CMK (cell line): ENCODE results near the gene FMN1.

ENCODE experiments used
- DNase-seq: peaks from one replicate; pipeline ENCODE4 v3.0.0-alpha.2; 2010; ENCODE audit warnings: low read depth

FMN1 gene

DNA sequence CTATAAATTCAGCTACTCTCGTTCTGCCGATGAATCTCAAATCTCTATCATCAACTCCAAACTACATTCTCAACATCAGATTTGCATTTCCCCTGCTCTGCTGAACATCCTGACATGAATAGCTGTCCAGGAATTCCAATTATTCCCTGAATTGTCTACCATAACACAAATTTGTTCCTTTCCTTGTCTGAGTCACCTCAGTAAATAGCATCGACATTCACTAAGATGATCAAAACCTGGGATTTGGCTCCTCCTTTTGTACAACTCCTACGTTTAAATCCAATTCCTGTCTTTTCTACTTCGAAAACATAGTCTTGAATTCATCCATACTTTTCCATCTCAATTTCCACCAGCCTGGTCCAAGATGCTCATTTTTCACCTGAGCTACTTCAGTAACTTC, 369.7 kb downstream of the FMN1 start:
- no peak for DNase-seq

DNA sequence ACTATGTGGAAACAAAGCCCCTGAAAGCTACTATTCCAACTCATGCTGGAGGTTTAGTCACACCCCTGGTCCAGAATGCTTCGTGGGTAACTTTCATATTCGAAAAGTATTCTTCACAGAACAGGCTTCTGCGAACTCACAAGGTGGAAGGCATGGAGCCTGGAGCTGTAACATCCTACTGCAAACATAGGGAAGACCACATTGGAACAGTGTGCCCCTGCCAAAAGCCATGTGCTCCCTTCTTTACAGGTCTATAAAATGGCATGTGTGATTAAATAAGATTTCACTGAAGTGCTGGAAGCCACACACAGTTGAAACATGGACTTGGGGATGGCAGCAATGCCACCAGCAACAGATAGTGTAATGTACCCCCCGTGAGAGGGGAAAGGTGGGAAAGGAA, 370.8 kb downstream of the FMN1 start:
- no peak for DNase-seq

DNA sequence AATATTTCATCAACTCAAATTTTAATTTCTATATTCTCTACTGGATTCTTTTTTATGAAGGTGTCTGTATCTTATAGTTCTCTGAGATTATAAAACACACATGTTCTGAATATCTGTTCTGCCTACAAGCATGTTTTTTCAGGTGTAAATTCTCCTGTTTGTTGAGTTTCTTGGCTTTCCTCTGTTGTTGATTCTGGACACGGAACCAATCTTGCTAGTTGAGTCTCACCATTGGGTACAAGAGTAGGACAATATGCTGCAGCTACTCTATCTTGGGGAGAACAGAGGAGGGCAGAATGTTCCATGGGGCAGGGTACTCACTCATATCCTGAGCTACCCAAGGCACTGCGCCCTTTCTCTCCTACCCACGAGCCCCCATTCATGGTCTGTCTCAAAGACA, 371.8 kb downstream of the FMN1 start:
- no peak for DNase-seq

DNA sequence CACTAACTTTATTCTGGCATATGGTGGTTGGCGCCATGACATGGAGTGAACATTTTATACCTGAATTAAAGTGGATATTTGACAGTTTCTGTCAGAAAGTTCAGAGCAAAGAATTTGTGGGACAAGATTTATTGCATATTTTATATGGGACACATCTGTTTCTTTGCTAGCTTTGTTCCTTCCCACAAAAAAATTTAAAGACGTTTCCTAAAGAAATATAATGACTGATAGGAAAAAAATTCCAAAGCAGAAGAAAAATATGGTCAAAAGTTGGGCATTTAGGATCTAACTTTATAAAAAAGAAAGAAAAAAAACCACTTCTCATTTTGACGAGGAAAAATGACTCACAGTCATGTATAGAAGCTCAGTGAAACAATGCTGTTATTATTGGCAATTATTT, 375.1 kb downstream of the FMN1 start:
- no peak for DNase-seq

DNA sequence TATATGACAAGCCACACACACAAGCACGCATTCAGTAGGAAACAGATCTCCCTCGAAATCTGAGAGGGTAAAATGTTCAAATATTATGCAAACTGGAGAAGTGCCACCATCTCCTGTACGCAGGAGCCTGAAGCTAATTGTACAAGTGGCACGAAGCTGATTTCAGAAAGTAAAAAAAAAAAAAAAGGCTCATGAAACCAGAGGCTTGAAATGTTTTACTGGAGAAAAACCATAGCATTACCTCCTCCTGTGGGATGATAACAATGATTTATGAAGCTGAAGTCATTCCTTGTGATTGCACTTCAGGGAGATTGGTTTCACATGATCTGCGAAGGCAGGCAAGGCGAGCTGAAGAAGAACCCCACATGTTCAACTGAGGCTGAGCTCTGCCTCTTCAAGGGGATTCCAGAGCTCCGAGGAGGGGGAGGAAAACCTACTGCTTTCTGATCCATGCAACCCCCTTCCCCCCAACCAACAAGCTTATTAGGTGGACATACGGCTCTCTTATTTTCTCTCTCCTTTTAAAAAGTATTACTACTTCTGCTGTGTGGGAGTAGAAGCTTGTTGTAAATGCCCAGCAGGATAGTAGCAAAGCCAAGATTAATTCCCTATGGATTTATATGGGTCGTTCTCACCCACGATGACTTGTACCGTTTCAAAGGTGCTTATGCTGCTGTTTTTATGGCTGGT, 375.6 kb downstream of the FMN1 start:
- DNase-seq: no peak

DNA sequence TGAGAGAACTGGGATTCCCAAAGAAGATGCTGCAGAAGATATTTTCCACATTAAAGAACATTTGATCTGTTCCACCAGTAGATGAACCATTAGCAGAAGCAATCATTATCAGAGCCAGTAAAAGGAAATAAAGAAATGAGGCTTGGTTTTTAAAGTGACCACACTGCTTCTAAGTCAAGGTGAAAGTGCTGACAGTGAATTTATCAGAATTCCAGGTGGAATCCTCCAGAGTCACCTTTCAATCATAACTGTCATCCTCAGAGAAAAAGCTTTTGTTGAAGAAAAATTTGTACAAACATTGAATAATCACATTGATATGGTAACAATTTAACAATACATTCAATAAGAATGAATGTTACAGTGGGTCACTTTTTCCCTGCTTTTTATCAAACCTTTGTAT, 376.9 kb downstream of the FMN1 start:
- no peak for DNase-seq

DNA sequence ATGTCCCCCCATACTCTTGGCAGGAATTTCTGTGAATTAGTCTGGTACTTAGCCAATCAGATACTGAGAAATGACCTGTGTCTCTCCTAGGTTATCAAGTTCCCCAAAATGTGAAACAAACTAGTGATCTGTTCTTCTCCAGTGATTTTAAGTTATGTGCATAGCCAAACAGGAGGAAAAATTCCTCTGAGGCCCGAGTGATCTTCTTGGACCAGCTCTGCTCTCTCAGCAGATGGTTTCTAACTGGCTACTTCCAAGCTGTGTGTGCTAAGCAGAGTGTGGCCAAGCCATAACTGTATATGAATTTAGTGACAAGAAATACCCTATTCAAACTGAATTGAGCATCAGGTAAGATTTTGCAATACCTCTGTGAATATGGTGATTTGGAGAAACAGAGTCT, 387.2 kb downstream of the FMN1 start:
- DNase-seq: no peak

DNA sequence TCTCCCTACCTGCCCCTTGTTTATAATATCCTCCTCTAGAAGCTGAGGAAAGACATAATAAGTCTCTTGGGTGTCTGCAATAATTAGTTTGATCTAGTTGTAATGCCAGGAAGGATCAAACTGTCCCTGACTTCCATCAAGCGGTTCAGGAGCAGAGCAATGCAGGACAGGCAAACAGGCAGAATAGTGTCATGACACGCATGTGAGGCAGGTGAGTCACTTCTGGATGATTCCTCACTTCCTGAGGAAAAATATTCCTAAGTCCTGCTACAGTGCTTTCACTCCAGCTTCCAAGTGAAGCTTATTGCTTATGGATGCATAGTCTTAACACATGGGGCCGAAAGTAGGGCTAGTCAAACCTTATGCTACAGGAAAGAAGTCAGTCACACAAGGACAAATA, 390.9 kb downstream of the FMN1 start:
- DNase-seq: no peak

DNA sequence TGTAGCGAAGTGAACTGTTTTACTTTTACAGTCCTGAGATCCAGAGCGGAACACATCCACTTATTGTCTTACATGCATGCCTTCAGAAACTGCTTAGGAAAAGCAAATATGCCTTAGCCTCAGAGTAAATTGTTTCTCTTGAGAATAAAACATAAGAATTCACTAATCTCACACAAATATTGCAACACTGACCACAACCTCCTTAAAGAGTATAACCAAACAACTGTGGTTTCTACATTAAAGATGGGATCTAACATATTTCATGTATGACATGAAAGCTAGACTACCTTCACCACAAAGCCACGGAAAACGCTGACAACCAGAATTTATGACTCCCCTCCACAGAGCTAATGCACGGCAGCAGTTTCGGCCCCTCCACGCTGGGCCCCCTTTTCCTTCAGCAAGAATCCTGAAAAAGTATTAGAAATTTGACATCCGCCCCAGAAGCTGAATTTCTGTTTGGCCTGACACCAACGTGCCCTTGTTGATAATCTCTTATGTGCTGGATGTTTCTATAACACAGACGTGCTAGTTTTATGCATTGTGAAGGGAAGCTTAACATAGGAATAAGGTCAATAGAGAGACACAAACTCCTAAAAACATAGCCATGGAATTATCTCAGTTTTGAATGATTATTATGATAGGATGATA, 392.1 kb downstream of the FMN1 start:
- DNase-seq: no peak

DNA sequence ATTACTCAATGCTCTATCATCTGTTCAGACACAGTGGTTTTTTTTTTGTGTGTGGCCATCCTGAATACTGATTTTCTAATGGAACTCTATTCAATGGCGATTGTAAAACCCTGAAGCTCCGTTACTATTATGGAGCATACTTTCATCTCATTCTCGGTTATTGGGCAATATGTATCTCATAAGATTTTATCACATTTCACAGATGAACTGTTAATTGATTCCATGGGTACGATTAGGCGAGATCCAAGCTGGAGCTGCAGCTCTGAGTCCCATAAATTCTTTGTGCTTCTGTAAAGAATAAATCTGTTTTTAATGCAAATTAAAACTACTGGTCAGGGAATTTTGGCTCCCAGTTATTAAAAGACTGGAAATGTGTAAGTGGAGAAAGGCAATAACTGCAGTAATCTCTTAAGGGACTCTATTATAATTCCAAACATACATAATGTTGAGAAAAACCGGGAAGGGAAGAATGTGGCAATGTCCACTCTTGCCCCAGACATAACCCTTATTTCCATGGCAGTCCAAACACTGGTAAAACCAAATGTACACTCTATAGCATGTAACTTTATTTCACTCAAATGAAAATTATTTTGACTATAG, 394.5 kb downstream of the FMN1 start:
- DNase-seq: no peak

DNA sequence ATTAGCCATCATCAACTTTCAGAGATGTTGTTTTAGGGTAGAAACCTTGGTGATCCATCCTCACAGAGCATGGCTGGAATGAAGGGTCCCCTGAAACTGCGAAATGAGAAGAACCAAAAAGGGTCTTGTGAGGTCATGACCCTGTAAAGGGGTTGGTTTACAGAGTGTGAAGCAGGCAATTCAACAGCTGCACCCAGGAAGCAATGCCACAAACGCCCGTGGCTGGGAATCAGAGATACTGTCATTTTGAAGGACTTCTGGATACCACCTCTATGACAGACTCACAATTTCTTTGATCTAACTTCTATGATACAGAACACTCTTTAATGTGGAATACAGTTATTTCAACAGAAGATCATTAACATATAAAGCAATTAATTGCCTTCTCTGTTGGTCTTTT, 397.7 kb downstream of the FMN1 start:
- no peak for DNase-seq

DNA sequence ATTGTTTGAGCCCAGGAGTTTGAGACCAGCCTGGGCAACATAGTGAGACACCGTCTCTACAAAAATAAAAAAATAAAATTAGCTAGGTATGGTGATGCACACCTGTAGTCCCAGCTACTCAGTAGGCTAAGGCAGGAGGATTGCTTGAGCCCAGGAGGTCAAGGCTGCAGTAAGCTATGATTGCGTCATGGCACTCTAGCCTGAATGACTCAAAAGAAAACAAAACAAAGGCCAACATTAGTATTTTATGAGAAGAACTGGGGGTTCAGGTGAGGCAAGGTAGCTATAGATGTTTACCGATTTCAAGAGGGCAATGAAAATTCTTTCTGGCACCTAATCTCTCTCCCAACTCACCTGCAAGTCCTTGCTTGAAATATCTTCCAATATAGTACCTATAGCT, 399.5 kb downstream of the FMN1 start:
- DNase-seq: no peak

DNA sequence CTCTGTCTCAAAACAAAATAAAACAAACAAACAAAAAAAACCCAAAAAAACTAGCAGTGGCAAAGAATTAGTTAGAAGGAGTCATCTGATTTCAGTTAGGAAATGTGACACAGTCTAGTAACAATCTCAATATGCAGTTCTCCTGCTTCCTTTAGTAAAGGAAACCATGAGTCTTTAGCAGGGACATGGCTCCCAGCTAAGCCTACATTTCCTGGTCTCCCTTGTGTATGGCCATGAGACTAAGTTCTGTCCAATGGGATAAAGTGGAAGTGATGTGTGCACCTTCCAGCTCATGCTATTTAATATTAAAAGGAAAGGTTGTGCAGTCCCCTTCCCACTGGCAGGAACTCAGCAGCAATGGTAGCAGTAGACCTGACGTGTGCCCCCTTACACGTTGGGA, 402.1 kb downstream of the FMN1 start:
- DNase-seq: no peak

DNA sequence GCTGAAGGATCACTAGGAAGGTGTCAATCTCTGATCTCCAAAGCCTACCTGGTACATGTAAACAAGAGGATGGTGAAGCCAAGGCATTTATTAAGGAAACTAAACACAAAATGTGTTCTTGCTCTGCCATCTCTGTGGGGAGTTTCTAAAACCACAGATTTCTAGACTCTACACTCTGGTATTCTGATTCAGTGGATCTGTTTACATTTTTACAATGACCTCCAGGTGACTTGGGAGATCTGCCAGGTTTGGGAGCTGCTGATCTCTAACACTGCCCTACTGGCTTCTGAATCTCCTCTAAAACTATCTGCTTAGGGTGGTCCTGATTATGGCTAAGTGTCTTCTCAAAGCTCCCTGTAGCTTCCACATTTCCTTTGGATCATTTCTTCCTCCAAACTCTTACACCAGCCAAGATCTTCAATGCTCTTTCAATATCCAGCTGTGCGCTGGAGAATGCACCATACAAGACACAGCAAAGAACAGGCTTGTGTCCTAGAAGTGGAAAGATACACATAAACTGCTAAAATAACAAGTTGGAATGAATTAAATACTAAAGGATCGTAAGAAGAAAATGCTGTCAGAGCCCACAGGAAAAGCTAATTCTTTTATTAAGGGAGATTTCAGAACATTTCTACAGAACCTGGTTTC, 404.0 kb downstream of the FMN1 start:
- DNase-seq: no peak

DNA sequence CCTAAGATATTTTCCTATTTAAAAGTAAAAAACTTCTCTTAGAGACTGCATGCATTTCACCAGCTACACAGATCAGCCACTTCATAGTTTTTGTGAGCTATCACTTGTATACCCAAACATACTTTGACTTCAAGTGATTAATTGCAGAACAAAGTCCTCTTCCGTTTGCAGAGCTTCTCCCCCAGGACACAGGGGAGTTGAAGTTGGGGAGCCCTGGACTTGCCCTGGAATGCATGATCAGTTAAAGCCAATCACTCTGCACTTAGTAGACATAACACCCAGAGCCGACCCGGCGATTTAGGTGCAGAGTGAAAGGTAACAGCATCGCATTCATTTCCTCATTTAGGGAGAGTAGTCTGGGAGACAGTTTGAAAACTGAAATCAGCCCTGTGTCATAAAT, 406.6 kb downstream of the FMN1 start:
- DNase-seq: no peak

DNA sequence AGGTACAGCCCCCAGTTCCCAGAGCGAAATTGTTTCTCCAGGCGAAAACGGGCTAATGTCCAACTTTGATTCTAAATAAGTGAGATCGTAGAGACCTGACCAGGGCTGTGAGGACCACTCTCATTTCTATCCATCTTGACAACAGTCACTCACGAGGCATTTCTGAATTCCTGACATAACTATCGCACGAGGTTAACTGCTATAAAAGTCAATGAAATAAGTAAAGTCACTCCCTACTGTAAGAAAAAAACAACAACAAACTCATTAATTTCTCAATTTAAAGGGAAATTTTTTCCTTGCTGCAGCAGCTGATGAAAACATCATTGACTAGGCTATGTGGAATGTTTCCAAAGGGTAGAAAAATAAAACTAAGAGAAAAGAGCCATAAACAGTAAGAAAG, 407.6 kb downstream of the FMN1 start:
- DNase-seq: no peak

DNA sequence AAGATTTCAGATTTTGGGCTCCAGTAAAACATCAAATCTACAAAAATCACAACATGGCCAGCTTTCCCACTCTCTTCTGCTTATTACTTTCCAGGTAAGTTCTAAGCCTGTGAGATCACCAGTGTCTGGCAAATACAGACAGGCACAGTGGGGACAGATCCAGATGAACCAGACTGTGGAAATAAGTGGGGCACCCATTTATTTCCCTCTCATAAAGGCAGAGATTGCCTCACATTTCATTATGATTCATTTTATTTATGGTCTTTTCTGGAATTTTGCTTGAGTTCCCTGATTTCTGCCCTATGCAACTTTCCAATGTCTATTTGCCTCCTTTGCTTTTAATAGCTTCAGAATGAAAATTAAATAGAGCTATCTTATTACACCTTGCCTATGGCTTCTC, 409.9 kb downstream of the FMN1 start:
- DNase-seq: no peak

DNA sequence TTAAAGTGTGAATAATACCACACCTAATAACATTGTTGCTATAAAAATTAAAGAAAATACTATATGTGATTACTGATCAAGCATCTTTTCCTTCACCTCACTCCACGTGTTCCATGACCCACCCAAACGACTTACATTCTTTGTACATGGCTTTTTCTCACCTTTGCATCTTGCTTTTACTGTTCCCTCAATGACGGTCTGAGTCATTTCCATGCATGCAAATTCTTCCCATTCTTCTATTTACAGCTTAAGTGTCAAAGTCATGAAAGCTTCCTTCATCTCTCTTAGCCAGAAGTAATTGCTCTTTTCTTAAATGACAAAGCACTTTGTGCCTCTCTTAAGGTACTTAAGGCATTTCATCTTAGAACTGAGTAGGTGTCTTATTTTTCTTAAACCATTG, 412.7 kb downstream of the FMN1 start:
- no peak for DNase-seq

DNA sequence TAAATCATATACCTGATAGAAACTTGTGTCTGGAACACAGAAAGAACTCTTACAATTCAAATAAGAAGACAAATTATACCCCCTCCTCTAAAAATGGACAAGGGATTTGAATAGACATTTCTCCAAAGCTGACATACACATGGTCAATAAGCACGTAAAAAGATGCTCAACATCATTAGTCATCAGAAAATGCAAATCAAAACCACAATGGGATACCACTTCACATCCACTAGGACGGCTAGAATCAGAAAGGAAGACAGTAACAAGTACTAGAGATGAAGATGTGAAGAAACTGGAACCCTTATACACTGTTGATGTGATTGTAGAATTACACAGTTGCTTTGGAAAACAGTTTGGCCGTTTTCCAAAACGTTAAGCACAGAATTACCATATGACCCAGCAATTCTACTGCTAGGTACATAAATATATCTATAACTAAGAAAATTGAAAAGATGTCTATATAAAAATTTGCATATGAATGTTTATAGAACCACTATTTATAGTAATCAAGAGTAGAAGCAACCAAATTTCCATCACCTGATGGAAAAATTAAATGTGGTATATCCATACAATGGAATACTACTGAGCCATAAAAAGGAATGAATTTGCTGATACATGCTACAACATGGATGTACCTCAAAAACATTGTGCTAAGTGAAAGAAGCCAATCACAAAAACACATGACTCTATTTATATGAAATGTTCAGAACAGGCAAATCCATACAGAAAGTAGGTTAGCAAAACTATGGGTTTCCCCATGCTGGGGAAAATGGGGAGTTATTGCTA, 415.9 kb downstream of the FMN1 start:
- no peak for DNase-seq

DNA sequence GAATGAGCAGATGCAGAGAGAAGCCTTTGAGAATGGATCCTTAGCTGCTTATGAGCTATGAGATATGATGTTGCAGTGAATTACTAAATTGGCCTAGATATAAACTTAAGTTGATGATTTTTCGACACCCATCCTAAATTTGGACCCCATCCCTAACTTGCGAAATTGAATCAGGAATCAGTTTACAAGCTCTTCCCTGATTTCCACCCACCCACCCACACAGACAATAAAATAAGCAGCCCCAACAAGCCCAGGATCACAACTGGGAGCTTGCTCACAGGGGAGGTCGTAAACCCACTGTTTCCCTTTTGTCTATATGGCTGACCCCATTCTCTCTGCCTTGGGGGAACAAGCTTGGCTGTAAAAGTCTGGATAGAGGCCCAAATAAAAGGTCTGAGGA, 419.4 kb downstream of the FMN1 start:
- no peak for DNase-seq

DNA sequence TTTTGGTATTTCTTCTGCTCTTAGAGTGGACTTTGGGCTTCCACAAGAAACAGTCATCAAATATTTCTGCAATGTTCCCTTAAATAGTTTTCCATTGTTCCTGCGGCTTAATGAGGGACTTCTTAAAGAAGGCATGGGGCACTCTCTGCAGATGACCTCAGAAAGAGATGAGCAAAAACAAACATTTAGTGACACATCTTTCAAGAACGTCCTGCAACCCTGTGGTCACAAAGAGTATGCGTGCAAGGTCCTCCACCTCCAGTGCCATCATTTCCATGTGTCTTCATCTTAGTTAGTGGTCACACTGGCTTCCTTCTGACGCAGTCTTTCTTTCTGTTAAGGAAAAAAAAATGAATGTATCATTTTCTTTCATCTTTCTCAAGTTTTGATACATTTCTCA, 420.5 kb downstream of the FMN1 start:
- no peak for DNase-seq

DNA sequence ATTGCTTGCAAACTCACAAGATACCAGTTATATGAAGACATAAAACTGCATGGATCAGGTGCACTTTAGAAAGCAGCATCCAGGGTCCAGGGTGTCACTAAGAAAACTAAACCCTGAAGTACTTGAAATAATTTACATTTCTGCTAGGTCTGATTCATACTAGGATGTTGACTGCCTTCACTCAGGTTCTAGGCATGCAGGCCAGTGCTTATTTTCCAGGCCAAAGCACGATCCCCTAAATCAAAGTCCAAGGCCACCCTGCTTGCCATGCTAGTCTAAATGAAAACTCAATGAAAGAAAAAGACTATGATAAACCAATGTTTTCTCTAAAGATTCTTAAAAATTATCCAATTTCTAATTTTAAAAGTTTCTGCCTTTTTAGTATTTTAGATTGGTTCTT, 427.3 kb downstream of the FMN1 start:
- no peak for DNase-seq

DNA sequence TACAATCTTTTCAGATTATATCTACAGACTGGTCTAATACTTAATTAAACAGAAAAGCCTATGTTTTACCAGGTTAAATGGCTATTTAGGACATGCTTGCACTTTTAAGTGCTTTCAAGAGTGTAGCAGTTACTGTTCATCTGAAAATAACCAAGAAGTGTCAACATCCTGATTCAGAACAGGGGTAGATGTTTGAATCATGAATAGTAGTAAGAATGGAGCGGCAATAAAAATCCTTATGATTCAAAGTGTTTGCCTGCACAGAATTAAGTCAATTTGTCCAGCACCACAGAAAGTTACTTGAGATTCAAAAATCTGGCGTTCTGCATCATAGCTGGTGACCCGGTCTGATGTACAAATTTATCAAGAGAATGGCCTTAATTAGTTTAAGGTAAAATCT, 428.4 kb downstream of the FMN1 start:
- no peak for DNase-seq
